ENCODE measurements around the gene TNP1.

The TNP1 gene

GRCh38 chr2:216858312-216858711 lies 1.6 kb downstream of the TNP1 start:
- Histone ChIP-seq H3K27me3 (ENCODE audit: insufficient read depth, low read depth) (no peaks in the 10 kb centered on the region), H3K4me3 (IDR thresholded peaks at IDR 0.05; ENCODE audit: insufficient read depth, low read depth, low read length) (no peak overlapping the region), H2AFZ (ENCODE audit: low read depth) (no peak overlapping the region), H3K4me1 (ENCODE audit: low read depth, poor library complexity, severe bottlenecking) (no peaks in the 10 kb centered on the region), H3K4me2 (no peak overlapping the region), H3K79me2 (ENCODE audit: insufficient read depth, low read depth) (no peaks in the 10 kb centered on the region), H3K36me3 (ENCODE audit: insufficient read depth) (no peaks in the 10 kb centered on the region), H3K9ac (no peak overlapping the region), H3K27ac (no peak overlapping the region), H4K20me1 (ENCODE audit: insufficient read depth) (no peaks in the 10 kb centered on the region)
- TF ChIP-seq, protein P1, sequence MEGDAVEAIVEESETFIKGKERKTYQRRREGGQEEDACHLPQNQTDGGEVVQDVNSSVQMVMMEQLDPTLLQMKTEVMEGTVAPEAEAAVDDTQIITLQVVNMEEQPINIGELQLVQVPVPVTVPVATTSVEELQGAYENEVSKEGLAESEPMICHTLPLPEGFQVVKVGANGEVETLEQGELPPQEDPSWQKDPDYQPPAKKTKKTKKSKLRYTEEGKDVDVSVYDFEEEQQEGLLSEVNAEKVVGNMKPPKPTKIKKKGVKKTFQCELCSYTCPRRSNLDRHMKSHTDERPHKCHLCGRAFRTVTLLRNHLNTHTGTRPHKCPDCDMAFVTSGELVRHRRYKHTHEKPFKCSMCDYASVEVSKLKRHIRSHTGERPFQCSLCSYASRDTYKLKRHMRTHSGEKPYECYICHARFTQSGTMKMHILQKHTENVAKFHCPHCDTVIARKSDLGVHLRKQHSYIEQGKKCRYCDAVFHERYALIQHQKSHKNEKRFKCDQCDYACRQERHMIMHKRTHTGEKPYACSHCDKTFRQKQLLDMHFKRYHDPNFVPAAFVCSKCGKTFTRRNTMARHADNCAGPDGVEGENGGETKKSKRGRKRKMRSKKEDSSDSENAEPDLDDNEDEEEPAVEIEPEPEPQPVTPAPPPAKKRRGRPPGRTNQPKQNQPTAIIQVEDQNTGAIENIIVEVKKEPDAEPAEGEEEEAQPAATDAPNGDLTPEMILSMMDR (conservative IDR thresholded peaks at IDR 0.05; ENCODE audit: low read depth, low read length) = no peak

GRCh38 chr2:216857131-216857550 lies 2.7 kb downstream of the TNP1 start:
- no peak overlapping the region for H2AFZ ChIP-seq (ENCODE audit: low read depth)
- H3K27ac ChIP-seq = no peak overlapping the region
- H4K20me1 ChIP-seq (ENCODE audit: insufficient read depth) = no peaks in the 10 kb centered on the region
- H3K27me3 ChIP-seq (ENCODE audit: insufficient read depth, low read depth) = no peaks in the 10 kb centered on the region
- no peak overlapping the region for H3K4me2 ChIP-seq
- no peaks in the 10 kb centered on the region for H3K4me1 ChIP-seq (ENCODE audit: low read depth, poor library complexity, severe bottlenecking)
- TF ChIP-seq, protein P1 (conservative IDR thresholded peaks at IDR 0.05; ENCODE audit: low read depth, low read length) = no peak
- no peak overlapping the region for H3K9ac ChIP-seq
- H3K79me2 ChIP-seq (ENCODE audit: insufficient read depth, low read depth) = no peaks in the 10 kb centered on the region
- H3K36me3 ChIP-seq (ENCODE audit: insufficient read depth) = no peaks in the 10 kb centered on the region
- H3K4me3 ChIP-seq (IDR thresholded peaks at IDR 0.05; ENCODE audit: insufficient read depth, low read depth, low read length) = no peak overlapping the region

- TF ChIP-seq, protein P1 (conservative IDR thresholded peaks at IDR 0.05; ENCODE audit: low read depth, low read length) = no peak
- H3K4me3 ChIP-seq (IDR thresholded peaks at IDR 0.05; ENCODE audit: insufficient read depth, low read depth, low read length) = no peak overlapping the region
- H3K36me3 ChIP-seq (ENCODE audit: insufficient read depth) = no peaks in the 10 kb centered on the region
- H2AFZ ChIP-seq (ENCODE audit: low read depth) = no peak overlapping the region
- H4K20me1 ChIP-seq (ENCODE audit: insufficient read depth) = no peaks in the 10 kb centered on the region
- no peak overlapping the region for H3K27ac ChIP-seq
- no peaks in the 10 kb centered on the region for H3K27me3 ChIP-seq (ENCODE audit: insufficient read depth, low read depth)
- H3K9ac ChIP-seq = no peak overlapping the region
- H3K4me1 ChIP-seq (ENCODE audit: low read depth, poor library complexity, severe bottlenecking) = no peaks in the 10 kb centered on the region
- H3K79me2 ChIP-seq (ENCODE audit: insufficient read depth, low read depth) = no peaks in the 10 kb centered on the region
- no peak overlapping the region for H3K4me2 ChIP-seq
These were observed 3.3 kb downstream of the TNP1 start for GRCh38 chr2:216856406-216857065.

DNA sequence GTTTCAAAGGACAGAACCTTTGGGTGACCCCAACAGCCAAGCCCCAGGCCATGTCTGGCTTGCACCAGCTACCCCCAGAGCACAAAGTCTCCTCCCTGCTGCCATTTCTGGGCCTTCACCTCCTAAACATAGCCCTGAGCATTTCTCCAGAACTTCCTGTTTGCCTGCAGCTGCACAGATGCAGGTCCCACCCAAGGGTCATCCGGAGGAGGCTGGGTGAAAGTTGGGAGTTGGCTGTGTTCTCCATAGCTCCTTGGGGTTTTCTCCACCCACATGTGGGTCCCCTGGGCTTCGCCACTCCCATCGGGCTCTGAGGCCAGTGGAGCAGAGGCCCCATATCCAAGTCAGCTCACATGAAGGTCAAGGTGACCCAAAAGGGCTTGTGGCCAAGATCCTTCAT lies 4.3 kb downstream of the TNP1 start:
- Histone ChIP-seq H3K4me3 (IDR thresholded peaks at IDR 0.05; ENCODE audit: insufficient read depth, low read depth, low read length) (no peak overlapping the region), H3K4me1 (ENCODE audit: low read depth, poor library complexity, severe bottlenecking) (no peaks in the 10 kb centered on the region), H3K27me3 (ENCODE audit: insufficient read depth, low read depth) (no peaks in the 10 kb centered on the region), H3K9ac (no peak overlapping the region), H2AFZ (ENCODE audit: low read depth) (no peak overlapping the region), H3K4me2 (no peak overlapping the region), H3K36me3 (ENCODE audit: insufficient read depth) (no peaks in the 10 kb centered on the region), H3K79me2 (ENCODE audit: insufficient read depth, low read depth) (no peaks in the 10 kb centered on the region), H3K27ac (no peak overlapping the region), H4K20me1 (ENCODE audit: insufficient read depth) (no peaks in the 10 kb centered on the region)
- TF ChIP-seq, protein P1 (conservative IDR thresholded peaks at IDR 0.05; ENCODE audit: low read depth, low read length) = no peak
